Measurements from ENCODE around the gene REXO1.
A peak's percentile ranks its signal among the peaks of the same experiment; 100 is the strongest.
"Not testable (repeated sequence)": the region's sequence is repeated elsewhere in the genome, so short reads cannot be mapped to it uniquely, and the experiment has no call there.

REXO1 gene, protein sequence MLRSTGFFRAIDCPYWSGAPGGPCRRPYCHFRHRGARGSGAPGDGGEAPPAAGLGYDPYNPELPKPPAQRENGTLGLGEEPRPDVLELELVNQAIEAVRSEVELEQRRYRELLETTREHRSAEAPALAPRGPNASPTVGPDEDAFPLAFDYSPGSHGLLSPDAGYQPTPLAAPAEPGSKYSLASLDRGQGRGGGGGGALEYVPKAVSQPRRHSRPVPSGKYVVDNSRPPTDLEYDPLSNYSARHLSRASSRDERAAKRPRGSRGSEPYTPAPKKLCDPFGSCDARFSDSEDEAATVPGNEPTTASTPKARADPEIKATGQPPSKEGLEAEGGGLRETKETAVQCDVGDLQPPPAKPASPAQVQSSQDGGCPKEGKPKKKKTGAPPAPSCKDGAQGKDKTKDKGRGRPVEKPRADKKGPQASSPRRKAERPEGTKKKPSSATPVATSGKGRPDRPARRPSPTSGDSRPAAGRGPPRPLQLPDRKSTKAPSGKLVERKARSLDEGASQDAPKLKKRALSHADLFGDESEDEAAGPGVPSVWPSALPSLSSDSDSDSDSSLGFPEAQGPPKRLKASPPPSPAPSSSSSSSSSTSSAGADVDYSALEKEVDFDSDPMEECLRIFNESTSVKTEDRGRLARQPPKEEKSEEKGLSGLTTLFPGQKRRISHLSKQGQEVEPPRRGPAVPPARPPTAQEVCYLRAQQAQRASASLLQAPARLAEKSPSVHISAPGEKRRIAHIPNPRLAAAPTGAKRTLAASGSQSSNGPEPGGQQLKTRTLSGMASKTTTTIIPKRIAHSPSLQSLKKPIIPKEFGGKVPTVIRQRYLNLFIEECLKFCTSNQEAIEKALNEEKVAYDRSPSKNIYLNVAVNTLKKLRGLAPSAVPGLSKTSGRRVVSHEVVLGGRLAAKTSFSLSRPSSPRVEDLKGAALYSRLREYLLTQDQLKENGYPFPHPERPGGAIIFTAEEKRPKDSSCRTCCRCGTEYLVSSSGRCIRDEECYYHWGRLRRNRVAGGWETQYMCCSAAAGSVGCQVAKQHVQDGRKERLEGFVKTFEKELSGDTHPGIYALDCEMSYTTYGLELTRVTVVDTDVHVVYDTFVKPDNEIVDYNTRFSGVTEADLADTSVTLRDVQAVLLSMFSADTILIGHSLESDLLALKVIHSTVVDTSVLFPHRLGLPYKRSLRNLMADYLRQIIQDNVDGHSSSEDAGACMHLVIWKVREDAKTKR

DNA sequence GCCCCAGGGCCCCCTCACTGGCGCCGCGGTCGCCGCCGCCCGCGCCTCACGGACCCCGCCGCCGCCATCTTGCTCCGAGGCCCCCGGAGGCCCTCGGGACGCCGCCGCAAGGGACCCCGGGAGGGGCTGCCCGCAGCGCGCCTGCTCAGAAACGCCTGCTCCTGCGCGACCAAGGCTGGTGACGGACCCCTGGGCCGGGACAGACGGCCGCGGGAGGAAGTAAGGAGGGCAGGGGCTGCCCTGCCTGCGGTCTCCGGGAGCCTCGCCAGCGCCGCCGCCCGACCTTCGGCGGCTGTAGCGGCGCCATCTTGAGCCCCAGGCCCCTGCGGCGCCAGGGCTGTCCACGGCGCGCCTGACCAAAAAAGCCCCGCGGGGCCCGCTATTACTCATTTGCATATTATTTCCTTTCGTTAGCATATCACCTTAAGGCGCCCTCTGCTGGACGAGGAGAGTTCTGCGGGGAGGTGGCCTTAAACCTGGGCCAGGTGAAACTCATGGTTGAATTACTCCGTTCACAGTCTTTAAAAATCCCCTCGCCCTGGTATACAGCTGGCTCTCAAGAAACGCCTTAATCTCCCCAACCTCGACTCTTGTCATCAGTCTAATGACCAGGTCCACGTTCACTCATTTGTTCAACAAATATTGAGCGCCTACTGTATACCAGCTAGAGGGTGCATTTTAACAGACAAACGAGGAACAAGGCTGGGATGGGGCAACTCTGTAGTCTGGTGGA, at the start of gene REXO1:
TSS of gene REXO1 (minus strand) at position 85 of the 733 bp plus-strand sequence. CDS start 125 bp downstream, outside the sequence.
- DNase-seq = peak; percentile 94

DNA sequence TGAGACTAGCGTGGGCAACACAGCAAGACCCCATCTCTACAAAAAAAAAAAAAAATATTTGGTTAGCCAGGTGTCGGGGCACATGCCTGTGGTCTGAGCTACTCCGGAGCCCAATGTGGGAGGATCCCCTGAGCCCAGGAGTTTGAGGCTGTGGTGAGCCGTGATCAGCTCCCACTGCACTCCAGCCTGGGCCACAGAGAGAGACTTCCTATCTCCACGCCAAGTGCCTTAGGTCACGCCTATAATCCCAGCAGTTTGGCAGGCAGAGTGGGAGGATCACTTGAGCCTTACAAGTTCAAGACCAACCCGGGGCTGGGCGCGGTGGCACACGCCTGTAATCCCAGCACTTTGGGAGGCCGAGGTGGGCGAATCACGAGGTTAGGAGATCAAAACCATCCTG, 48.2 kb upstream of the REXO1 start:
- DNase-seq = no peak

DNA sequence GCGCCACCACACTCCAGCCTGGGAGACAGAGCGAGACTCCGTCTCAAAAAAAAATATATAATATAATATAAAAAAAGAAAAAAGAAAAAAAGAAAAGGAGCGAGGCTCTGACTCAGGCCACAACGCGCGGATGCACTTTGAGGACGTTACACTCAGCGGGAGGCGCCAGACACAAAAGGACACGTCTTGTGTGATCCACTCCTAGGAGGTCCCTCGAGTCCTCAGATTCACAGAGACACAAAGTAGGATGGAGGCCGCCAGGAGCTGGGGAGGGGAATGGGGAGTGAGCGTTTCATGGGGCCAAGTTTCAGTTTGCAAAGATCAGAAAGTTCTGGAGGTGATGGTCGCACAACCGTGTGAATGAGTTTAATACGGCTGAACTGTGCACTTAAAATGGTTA, 45.5 kb upstream of the REXO1 start:
- no peak for DNase-seq

DNA sequence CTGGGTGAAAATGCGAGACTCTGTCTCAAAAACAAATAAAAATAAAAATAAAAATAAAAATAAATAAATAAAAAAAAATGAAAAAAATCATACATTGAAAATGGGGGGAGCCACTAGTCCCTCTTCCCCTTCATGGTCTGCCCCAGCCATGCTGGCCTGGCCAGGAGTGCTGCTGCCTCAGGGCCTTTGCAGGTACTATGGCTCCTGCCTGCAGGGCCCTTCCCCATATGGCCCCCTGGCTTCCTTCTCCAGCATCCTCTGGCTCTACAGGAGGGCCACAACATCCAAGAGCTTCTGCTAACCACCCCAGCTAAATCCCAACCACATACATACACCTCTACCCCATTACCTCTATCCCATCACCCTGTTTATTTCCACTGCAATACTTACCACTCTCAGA, 41.6 kb upstream of the REXO1 start:
- no peak for DNase-seq

DNA sequence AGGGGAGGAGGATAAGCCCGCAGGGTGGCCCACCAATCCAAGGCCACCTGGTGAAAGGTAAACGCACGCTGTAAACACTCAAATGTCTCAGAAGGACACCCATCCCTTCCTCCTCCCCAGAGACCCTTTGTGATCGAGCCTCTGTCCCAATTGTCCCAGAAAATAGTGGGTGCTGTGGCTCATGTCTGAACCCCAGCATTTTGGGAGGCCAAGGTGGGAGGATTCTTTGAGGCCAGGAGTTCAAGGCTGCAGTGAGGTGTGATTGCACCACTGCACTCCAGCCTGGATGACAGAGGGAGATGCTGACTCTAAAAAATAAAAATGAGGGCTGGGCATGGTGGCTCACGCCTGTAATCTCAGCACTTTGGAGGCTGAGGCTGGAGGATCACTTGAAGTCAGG, 40.1 kb upstream of the REXO1 start:
- no peak for DNase-seq

DNA sequence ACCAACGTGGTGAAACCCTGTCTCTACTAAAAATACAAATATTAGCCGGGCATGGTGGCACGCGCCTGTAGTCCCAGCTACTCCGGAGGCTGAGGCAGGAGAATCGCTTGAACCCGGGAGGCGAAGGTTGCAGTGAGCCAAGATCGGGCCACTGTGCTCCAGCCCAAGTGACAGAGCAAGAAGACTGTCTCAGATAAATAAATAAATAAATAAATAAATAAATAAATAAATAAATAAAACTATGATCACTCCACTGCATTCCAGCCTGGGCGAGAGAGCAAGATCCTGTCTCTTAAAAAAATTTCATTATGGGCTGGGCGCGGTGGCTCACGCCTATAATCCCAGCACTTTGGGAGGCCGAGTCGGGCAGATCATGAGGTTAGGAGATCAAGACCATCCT, 38.1 kb upstream of the REXO1 start:
- not testable (repeated sequence) for DNase-seq

DNA sequence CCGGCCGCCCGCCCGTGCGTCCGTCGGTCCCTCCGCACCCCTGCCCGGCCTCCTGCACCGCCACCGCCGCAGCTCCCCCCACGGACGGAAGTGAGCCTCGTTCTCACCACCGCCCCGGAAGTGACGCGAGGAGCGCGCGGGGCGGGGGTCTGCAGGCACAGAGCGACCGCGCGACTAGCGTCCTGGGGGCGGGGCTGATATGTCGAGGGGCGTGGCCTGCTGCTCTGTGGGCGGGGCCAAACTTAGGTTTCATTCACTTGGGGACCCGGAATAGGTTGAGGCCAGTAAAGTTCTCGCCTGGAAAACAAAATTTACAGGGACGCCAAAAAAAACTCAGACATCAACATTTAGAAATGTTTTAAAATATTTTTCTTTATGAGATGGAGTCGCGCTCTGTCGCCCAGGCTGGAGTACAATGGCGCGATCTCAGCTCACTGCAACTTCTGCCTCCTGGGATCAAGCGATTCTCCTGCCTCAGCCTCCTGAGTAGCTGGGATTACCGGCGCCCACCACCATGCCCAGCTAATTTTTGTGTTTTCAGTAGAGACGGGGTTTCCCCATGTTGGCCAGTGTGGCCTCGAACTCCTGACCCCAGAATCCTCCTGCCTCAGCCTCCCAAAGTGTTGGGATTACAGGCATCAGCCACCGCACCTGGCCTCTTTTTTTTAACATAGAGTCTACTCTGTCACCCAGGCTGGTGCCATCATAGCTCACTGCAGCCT, 37.3 kb upstream of the REXO1 start, which contains the start of gene ABHD17A:
TSS of gene ABHD17A (minus strand) at position 99 of the 722 bp plus-strand sequence. CDS start 3,930 bp downstream, outside the sequence.
- DNase-seq = peak; percentile 84

DNA sequence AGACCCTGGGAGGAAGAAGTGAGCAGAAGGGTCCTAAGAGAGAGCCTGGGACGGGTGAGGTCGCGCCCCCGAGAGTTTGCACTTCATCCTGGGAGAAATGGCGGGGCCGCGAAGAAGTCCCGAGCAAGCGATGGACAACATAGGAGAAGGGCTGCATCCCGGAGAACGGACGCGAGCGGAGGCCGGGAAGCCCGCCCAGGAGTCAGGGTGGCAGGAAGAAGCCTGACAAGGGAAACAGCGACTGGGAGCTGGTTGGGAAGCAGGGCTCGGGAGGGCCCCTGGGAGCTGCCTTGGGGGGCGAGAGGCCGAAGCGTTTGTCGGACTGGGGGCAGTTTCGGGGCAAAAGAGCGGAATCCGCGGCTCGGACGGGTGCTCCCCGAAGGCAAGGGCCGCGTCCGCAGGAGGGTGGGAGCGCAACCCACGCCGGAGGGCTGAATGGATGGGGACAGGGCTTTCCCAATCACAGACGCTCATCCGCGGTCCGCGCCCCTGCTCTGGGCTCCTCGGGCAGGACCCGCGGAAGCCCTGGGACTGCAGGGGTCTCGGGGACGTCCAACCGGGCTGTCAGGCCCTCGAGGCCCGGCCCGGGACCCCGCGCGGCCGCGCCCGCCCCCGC, 36.5 kb upstream of the REXO1 start:
- DNase-seq = no peak

DNA sequence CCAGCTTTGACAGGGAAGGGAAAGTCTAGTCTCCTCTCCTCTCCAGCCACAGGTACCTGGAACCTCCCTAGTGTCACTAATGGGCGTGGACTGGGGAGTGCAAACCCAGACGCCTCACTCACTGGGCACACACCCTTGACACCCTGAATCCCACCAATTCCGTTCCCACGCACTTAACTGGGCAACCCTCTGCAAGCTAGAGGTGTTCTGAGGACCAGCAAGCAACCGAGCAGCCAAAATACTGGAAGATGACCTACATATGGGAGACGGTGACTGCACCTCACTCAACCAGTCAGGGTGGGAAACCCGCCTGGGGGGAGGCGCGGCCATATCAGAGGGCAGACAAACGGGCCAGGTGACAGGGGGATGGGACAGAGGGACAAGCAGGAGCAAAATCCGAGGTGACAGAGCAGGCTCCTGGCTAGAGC, 36.0 kb upstream of the REXO1 start:
- no peak for DNase-seq

DNA sequence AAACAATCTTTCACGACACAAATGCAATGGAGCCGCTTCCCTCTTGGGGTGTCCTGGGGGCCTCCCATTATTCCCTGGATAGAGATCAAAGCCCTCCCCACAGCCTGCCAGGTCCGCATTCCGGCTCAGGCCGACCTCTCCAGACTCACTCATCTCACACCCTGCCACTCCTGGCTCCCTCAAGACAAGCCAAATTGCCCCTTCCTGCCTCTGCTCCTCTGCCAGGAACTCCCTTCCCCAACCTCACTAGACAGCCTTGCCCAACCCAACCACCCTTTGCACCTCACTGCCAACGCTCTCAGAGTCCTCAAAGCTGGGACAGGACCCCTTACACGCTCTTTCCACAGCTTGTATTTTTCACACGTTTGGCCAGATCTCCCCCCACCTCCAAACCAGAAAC, 35.5 kb upstream of the REXO1 start:
- no peak for DNase-seq

DNA sequence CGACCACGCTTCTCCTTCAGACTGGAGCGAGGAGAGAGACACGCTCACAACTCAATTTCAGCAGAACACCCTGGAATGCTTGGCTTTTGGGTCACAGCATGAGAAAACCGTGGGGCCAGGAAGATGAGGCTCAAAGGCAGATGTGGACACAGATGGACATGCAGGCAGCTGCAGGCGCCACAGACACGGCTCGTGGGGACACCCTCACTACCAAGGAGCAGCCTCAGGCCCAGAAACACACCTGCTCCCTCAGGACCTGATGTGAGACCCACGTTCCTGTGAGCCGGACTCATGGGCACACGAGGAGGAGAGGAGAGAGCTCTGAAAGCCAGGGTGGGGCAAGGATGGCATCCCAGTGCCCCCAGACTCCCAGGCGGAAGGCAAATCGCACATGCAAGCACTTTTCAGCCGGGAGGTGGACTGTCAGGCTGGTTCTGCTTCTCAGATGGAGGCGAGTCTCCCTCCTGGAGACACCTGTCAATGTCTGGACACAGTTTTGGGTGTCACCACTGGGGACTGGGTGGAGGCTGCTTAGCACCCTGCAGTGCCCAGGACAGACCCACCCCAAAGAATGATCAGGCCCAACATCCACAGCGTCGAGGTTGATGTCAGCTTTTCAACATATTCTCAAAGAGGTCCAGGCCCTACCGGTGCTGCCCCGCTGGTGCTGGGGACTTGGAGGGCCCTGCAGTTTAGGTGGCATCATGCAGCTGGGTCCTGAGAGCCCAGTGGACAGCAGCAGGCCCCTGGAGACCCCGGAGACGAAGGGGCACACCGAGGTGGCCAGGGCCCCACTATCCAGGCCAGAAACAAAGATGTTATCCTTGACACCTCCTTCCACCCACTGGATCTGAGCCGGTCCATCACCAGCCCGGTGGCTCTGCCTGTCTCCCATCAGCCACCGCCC, 34.8 kb upstream of the REXO1 start:
- DNase-seq = no peak

DNA sequence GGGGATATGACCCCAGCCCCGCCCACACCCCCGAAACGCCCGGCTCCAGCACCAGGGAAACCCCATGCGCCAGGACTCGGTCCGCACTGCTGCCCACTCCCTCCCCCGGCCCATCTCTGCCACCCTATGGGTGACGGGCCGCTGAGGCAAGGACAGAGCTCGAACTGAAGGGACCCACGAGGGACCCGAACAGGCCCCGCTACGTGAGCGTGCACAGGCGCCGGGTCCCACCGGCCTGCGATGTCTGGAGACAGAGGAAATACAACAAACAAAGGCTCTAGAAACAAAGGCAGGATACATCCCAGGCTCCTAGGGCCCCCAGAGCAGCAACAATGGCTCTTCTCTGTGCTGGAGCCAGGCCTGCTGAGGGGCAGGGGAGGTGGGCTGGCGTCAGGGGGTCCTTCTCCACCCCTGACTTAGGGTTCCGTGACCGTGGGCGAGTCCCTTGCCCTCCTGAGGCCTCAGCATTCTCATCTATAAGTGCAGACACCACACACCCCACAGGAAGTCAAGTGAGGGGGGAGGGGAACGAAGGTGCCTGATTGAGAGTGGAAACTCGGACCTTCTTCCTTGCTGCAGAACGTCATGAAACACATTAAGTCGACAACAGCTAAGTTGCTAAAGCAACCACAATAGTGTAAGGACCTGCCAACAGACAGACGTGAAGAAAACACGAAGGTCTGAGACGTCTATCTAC, 34.0 kb upstream of the REXO1 start:
- DNase-seq = no peak

DNA sequence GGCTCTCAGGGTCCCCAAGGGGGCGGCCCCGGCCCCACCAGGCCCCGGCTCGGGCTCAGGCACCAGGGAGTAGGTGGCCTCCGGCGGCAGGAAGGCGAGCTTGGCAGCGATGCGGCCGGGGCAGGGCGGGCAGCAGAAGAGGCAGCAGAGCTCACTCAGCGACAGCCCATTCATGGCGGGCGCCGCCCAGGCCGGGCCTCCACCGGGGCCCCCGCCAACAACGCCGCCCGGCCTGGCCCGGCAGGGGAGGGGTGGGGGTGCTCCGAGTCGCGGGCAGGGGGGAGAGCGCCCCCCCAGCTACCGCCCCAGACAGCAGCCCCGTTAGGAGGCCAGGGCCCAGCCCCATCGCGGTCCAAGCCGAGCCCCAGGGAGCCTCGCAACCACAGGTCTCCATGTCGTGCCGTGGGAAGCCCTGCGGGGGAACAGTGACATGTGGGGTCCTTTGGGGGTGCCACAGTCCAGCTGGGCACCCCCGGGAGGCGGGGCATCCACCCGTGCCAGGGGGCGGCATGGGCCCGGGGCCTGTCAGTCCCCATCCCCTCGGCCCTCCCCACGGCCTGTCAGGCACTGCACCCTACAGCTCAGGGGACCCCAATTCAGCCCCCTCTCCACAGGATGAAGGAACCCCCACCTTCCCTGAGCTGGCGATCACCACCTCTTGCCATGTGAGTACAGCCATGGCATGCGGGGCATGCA, 33.3 kb upstream of the REXO1 start:
- not testable (repeated sequence) for DNase-seq

DNA sequence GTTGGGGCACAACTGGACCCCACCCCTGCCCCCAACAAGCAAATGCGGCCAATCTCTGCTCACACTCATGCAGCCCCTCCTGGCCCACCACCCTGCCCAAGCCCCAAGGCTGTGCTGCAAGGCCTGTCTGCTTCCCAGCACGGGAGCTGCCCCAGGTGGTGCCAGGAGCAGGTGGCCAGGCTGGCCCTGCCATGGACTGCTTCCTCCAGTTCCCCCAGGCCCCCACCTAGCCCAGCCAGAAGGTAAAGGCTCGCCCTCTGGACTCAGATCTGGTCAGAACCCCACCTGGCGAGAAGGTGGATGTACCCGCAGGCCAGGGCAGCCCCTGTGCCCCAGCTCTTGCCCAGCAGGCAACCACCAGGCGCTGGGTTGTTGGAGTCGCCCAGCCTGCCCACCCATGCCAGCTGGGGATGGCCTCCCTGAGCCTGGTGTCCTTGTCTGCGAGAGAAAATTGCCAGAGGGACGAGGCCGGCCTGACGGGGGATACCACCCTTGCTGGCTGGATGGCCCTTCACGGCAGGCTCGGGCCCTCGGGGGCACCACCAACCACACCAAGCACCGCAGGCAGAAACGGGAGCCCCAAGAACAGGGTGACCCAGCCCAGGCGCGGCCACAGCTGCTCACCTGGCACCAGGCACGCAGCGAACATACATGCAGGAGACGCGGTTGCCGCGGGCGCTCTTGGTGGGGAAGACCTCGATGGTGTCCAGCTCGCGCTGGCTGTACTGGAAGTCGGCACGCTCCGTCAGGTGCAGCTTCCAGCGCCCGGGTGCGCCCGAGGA, 32.5 kb upstream of the REXO1 start:
- no peak for DNase-seq

DNA sequence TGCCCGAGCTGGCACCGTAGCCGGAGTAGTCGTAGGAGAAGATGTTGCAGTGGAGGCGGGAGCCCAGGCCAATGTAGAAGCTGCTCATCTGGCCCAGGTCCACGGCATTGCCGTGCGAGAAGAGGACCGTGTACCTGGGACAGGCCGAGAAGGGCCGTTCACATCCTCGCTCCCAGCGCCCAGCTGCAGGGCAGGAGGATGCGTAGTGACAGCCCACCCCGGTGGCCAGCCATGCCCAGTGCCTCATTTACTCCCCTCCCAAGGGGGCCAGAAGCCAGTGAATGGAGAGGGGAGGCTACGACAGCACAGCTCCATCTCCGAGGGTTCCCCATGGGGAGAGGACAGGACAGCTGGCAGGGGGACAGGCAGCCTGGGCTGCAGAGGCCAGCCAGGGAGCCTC, 31.7 kb upstream of the REXO1 start:
- not testable (repeated sequence) for DNase-seq

DNA sequence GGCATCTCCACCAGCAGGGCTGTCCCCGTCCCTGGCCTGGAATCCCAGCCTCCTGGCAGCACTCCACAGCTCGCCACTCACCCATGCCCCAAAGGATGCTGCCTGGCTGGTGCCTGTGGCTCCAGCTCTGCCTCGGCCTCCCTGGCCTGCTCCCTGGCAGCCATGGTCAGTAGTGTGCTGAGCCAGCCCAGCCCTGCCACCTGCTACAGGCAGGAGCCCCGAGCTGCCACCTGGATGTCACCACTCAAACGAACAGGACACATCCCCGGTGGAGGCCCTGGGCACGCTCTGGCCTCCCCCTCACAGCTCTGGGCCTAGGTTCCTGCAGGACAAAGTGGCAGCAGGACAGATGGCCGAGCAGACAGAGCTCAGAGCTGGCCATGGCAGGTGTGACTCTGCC, 30.3 kb upstream of the REXO1 start:
- not testable (repeated sequence) for DNase-seq

DNA sequence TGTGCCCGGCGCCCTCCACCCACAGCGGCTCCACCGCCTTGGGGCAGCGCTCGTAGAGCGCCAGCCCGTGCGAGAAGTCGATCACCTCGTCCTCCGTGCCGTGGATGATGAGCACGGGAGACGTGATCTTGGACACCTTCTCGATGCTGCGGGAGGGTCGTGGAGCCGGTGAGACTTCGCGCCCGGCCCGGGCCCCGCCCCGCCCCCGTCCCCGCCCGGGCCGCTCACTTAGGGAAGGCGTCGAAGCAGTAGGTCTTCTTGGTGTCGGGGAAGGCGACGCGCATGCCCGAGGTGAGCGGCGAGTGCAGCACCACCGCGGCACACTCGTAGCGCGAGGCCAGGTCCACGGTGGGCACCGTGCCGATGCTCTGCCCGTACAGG, 29.0 kb upstream of the REXO1 start:
- DNase-seq = not testable (repeated sequence)

Data from NCI-H1105 (cell line).